Activated T-helper 1 cell treated with Interleukin-2 at 50 U/mL for 16 hours (primary cell): ENCODE results near the gene ANKRD60.

Experiments
- DNase-seq: peaks from one replicate; pipeline ENCODE4 v3.0.0-alpha.2; 2020; ENCODE audit warnings: low read depth

ANKRD60 gene

DNA sequence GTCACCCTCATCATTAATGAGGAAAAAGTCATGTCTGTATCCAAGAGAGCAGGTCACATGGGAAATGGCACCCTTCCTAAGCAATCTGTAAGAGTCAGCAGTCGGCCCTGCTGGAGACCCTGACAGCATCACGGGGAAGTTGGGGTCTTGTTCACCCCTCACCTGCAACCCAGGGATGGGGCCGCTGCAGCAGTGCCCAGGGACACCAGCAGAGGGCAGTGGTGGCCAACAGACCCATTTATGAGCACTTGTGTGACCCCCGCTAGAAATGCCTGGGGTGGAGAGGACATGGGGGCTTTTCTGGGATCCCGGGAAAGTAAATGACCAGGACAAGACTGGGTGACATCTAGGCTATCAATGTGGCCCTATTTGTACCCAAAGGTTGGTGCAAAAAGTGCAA lies 35.9 kb downstream of the ANKRD60 start:
- DNase-seq, result no peak

DNA sequence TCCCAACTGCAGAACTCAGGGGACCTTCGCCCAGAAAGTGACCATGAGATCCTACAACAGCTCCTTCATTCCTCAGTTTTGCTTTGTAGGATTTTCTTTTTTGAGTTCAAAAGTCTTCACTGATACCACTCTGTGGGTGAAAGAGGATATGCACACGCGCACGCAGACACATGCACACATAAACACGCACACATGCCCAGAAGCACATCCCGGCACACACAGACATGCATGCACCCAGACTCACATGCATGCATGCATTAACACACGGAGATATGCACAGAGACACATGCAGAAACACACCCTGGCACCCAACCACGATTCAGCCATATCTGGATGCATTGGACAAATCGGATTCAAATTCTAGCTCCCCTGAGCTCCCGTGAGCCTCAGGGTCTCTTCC lies 36.4 kb downstream of the ANKRD60 start:
- no peak for DNase-seq

DNA sequence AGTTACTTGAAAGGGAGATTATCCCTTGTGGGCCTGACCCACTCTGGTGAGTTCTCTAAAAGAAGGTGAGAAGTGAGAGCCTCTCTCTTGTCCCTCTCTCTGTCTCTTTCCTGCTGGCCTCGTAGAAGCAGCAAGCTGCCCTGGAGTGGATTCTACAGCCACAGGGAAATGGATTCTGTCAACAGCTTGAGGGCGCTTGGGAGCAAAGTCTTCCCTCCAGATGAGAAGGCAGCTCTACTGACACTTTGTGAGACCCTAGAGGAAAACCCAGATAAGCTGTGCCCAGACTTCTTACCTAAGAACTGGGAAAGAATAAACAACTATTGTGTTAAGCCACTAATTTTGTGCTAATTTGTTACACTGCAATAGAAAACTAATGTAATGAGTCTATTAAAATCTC lies 39.9 kb downstream of the ANKRD60 start:
- DNase-seq, result no peak

DNA sequence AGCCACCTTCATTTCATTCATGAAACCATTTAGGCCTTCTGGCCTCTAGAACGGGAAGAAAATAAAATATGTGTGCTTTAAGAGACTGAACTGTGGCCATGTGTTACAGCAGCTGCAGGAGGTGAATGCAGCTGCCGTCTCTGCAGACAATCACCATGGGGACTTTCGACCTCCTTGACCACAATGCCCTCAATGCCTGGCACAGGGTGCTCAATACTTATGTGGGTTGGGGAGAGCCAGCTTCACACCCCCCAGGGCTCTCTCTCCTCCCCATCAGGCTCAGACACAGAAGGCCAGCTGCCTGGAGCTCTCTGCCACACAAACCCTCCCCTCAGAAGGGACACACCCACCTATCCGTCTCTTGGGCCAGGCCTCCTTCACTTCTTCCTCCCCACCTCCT lies 43.5 kb downstream of the ANKRD60 start:
- no peak for DNase-seq

DNA sequence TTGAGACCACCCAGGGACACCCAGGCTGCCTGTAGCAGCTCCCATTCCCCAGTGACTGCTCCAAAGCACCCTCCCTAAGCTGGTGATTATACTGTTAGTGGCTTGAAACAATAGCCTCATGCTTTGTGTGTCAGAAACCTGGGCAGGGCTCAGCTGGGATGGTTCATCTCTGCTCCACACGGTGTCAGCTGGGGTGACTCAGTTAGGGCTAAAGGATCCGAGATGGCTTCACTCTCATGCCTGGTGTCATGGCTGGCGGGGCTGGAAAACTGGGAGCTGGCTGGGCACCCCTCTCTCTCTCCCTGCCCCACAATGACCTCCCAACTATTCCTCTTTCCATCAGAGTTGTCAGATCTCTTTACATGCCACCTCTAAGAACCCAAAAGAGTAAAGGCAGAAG lies 44.4 kb downstream of the ANKRD60 start:
- DNase-seq, result no peak

DNA sequence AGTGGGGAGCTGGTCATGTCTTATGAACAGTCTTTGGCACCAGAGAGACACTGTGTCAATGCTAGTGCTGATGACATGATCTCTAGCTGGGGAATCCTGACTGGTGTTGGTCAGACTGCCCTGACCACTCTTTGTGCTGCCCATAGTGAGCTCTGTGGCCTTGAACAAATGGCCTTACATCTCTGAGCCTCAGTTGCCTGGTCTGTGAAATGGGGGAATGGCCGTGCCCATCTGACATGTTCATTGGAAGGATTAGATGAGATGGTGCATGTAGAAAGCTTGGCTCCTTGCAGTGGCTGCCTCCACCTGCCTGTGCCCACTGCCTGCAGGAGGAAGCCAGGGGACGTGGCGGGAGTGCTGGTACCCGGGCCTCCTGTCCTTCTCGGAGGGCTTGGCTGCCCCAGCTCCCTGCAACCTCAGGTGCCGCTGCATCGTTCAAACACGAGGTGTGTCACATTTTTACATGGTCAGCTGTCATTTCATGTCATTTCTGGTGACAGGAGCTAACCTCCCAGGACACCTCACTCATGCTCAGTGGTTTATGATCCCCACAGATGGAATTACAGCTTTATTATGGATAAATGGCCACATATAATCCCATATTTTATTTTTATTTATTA lies 45.8 kb downstream of the ANKRD60 start:
- DNase-seq, result no peak

DNA sequence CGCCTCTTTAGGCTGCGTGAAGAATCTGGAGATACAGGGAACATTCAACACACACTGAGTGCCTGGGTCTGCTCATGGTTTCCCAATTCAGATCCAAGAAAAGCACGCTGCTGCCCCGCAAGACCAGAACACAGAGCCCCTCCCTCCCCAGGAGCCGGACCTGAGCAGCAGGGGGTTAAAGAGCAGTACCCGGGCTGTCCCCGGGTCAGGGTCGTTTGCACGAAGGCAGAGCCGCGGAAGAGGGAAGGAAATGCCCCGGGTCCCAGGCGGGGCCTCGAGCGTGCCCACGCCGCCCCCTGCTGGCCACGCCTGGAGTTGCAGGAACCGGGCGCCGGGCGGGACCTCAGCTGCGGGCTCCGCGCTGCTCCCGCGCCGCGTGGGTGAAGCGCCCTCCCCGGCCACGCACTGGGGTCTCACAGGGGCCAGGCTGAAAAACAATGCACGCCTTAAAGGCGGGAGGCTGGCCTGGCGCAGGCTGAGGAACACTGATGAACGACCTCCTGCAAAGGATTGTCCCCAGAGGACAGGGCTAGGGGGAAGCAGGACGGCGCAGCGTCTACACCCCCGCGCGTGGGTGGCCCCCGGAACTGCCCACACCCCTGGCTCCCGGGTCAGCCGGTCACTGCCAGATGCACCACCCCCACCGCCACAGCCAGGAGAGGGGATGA lies 48.9 kb downstream of the ANKRD60 start:
- DNase-seq, result peak; percentile 50

DNA sequence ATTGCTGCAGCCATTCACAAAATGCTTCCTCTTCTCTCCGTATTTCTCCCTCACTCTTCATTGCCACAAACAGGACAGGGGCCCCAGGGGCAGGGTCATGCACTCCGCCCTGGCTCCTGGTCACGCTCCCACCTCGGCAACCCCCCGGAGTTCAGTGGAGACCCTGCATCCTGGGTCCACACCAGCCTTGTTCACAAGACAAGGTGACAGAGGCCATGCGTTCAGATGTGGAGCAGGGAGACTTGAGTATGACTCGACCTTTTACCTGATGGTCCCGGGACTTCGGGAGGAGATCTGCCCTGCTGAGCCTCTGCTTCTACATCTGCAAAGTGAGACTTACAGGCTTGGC lies 49.4 kb downstream of the ANKRD60 start:
- DNase-seq, result no peak

DNA sequence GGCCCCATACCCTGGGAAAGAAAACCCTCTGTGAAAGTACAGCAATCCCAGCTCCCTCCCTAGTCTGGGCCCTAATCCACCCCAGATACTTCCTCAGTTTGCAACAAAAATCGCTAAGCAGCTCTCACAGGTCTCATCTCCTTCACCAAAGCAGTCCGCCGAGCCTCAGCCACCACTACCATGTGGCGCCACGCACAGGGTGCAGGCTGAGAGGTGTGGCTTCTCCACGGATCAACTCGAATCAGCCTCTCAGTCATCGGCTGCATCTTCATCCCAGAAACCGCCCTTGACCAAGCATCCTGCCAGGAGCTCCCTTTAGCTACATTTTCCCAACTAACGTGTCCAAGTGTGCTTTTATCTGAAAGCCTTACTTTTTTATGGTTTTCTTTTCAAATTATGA lies 50.7 kb downstream of the ANKRD60 start:
- DNase-seq, result no peak

DNA sequence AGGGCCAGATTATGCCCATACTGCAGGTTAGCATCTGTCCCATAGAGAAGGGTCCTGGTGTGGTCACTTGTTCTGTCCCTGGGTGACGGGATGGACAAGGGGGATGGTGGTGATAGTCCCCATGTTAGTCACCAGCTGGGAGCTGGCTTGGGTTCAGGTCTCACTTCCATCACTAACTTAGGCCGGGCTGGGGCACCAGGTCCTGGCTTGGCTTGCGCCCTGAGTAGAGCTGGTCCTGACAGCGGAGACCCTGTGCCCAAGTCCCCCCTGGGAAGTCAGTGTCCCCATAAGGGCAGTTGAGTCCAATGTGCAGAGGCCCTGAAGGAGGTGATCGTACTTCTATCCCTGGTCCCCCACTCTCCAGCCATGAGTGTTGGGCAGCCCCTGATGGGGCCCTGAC lies 52.6 kb downstream of the ANKRD60 start:
- DNase-seq, result no peak

DNA sequence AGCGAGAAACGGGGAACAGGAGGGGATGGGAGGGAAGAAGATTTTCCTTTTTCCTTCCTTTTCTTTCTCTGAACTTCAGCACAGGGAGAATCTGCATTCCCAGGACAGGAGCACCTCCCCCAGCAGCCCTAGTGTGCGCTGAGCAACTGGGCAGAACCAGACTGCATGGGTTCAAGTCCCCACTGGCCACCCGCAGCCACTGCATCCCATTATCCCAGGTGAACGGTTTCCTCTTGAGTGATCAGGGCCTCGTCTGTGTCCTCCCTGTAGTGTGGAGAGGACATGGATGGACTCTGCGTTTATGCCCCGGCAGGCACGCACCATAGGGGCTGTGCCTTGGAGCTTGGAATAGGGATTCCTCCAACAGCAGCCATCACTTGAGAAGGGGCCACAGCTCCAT lies 53.0 kb downstream of the ANKRD60 start:
- DNase-seq, result no peak

DNA sequence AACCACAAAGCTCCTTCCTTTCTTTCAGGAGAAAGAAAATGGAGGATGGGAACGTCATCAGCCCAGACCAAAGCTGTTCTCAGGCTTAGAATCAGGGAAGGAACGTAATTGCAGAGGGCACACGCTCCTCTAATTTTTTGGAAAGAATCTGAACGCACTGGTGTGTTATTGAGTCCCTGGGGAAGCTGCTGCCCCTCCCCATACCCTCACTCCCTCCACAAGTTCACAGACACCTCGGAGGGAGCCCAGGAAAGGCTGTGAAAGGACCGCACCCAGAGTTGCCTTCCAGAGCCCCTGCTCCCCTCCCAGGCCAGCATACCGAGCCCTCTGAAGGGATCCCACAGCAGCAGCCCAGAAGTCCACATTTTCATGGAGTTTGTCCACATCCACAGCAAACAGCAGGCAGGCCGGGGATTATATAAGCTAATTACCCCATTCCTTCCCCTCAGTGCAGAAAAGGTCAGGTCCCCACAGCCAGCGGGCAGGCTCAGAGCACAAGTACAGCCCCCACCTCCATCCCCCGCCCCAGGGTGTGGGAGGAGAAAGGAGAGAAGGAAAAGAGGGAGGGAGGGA lies 53.7 kb downstream of the ANKRD60 start:
- DNase-seq, result no peak

DNA sequence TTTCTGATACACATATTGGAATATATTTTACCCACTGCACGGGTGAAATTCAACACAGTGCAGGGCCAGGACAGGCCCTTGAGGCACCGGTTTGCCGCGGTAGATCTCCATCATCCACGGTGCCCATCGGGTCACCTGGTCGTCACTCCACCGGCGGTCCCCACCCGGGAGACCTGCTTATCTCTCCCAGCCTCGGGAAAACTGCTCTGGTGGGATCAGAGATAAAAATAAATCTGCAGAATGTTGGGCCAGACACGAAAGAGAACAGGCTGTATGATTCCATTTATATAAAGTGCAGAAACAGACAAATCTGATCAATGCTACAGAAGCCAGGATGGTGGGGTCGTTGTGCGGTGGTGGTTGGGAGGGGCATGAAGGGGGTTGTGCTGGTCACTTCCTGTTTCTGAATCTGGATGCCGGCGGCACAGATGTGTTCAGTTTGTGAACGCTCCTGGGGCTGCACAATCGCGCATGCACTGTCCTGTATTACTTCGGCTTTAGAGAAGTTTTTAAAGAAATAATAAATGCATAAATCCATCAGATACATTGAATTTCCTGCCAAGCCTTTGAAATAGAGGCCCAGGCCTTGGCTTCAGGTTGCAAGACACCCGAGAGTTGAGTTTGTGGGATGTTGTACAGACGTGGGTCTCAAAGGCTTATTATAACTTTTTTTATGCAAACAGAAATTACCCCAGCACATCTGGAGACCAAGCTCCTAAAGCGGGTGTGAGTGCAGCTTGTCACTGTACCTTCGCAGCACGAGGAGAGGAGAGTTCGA lies 54.3 kb downstream of the ANKRD60 start:
- no peak for DNase-seq

DNA sequence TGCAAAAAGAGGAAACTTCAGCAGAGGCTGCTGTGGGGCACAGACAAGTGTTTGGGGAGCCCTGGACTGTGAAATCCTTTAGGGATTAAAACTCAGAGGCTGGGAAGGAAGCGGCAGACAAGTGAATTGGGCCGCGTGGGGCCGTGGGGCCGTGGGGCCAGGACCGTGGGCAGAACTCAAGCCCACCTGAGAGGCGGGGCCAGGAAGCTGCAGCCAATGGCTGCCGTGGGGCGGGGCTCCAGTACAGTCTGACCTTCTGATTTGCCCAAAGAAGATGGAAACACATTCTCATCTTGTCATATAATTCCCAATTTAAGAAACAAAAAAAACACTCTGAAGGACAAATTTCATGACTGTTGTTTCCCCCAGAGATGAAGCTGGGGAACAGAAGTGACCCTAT lies 55.4 kb downstream of the ANKRD60 start:
- no peak for DNase-seq

DNA sequence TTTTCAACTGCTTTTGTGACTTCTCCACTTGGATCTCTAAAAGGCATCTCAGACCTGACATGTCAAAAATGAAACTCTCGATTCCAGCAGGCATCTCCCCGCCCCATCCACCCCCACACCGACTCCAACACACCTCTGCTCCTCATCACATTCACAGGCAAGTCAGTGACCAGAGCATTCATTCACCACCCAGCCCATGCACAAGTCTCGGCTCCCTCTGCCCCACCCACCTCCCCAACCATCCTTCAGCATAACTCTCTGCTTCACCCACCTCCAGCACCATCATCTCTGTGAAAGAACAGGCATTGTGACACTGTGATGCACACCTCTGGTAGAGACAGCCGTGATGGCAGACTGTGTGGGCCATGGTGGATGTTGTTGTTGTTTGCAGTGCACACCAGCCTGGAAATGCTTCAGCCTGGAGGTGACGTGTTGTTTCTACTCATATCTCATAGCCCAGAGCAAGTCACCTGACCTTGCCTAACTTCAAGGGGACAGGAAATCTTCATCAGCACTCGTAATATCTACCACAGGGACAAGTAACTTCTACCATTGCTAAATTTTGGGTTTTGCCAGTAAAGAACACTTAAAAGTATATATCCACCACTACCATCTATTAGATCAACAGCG lies 56.5 kb downstream of the ANKRD60 start:
- no peak for DNase-seq

DNA sequence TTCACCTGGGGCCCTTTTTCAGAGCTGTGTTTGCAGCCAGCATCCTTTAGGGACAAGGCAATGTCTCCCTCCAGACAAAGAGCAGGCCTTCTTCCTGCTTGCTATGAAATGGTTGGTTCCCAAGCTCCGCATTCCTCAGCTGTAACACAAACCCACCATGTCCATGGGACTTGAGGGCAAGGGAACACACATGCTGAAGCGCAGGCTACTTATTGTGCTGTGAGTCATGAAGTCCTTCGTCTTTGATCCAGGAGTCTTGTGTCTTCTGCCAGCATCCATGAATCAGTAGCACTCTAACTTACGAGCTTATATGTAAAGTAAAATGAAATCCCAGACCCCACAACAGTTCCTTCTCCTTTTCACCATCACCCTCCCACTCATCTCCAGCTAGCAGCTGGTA lies 59.0 kb downstream of the ANKRD60 start:
- no peak for DNase-seq

DNA sequence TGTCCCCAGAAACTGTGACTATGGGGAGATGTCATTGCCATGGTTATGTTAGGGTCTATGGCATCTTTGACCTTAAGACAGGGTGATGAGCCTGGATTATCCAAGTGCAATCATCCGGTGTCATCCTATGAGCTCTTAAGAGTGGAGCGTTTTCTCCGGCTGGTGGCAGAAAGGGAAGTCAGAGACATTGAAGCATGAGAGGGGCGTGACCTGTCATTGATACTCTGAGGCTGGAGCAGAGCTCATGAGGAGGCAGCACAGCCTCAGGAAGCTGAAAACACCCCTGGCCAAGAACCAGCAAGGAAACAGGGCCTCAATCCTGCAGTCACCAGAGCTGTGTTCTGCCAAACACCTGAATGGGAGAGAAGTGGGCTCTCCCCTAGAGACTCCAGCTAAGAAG lies 59.6 kb downstream of the ANKRD60 start:
- DNase-seq, result no peak

DNA sequence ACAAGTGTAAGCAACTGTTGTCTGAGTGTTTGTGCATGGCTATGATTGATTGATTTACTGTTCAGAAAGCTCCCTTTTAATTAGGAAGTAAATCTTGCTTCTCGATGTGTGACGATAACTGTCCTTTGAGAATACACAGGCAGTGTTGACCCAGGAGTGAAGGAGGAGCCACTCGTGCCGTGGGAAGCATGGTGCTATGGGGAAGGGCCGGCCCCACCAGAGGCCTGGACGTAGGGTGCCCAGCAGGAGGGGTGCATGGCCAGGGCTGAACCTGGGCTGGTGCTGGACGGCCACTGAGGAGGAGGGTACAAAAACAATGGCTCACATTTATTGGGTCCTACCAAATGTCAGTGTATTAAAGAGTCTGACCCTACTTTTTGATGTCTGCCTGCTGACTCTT lies 60.7 kb downstream of the ANKRD60 start:
- DNase-seq, result no peak
